ENCODE results near the gene KANK3. TPM values are rescaled to one million over a fixed set of nuclear protein-coding genes. Genes with fewer than 3 reads are reported as not detected.

The KANK3 gene
- total RNA-seq, 2 donors from 2014 or later = 12.8 to 18.4 TPM

DNA sequence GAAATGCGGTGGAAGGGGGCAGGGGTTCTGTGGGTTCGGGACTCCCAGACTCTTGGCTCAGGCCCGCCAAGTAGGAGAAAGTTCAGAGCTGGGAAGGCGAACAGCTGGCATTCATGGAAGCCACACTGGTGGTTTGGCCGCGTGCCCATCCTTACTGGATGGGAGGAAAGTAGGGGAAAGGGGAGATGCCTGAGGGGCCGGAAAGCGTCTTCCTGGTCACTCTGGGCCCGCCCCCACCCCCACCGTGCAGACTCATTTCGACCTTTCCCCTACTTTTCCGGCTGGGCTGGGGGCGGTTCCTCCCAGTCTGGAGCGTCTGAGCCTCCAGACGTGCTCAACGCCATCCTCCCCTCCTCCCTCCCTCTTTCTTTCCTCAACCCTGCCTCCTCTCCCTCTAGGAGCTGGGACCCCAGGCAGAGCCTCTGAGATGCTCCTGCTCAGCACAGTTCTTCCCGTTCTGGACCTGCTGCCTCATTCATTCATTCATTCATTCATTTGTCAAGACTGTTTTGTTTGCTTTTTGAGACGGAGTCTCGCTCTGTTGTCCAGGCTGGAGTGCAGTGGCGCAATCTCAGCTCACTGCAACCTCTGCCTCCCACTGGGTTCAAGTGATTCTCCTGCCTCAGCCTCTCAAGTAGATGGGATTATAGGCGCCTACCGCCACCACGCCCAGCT lies 24.4 kb upstream of the KANK3 start:
- peak; percentile 95 for DNase-seq (ENCODE audit: low spot score)
- H3K27ac ChIP-seq = peak overlapping the region; percentile 64 to 98
- H3K4me1 ChIP-seq = peaks cover 0 to 69% of the 10 kb centered on the region in 2 donors
- TF ChIP-seq, protein P1, sequence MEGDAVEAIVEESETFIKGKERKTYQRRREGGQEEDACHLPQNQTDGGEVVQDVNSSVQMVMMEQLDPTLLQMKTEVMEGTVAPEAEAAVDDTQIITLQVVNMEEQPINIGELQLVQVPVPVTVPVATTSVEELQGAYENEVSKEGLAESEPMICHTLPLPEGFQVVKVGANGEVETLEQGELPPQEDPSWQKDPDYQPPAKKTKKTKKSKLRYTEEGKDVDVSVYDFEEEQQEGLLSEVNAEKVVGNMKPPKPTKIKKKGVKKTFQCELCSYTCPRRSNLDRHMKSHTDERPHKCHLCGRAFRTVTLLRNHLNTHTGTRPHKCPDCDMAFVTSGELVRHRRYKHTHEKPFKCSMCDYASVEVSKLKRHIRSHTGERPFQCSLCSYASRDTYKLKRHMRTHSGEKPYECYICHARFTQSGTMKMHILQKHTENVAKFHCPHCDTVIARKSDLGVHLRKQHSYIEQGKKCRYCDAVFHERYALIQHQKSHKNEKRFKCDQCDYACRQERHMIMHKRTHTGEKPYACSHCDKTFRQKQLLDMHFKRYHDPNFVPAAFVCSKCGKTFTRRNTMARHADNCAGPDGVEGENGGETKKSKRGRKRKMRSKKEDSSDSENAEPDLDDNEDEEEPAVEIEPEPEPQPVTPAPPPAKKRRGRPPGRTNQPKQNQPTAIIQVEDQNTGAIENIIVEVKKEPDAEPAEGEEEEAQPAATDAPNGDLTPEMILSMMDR (IDR thresholded peaks at IDR 0.05) = no peak
- H3K4me3 ChIP-seq = peak overlapping the region; percentile 35 to 94
- H3K27me3 ChIP-seq = no peaks in the 10 kb centered on the region
- peaks cover 61% of the 10 kb centered on the region for H3K36me3 ChIP-seq
- no peaks in the 10 kb centered on the region for H3K9me3 ChIP-seq

DNA sequence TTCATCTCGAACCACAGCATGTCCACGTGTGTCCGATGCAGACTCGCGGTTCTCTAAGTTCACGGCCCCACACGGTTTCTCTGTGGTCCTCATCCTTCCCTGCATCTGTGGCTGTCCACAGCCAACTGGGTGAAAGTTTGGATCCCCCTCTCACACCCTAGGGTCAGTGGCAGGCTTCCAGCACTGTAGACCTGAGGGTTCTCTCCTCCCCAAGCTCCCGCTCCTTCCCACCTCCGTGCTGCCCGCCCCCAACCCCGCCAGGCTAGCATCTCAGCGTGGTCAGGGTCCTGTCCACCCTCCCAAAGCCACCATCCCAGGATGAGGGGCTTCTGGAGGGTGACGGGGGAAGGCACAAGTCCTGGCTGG lies 23.9 kb upstream of the KANK3 start:
- DNase-seq (ENCODE audit: low spot score) = no peak
- Histone ChIP-seq H3K27ac (peak overlapping the region; percentile 64 to 98), H3K4me3 (peak overlapping the region; percentile 35 to 94), H3K9me3 (no peaks in the 10 kb centered on the region), H3K27me3 (no peaks in the 10 kb centered on the region), H3K36me3 (peaks cover 56% of the 10 kb centered on the region), H3K4me1 (peaks cover 0 to 75% of the 10 kb centered on the region in 2 donors)
- TF ChIP-seq, protein P1 (IDR thresholded peaks at IDR 0.05) = no peak

DNA sequence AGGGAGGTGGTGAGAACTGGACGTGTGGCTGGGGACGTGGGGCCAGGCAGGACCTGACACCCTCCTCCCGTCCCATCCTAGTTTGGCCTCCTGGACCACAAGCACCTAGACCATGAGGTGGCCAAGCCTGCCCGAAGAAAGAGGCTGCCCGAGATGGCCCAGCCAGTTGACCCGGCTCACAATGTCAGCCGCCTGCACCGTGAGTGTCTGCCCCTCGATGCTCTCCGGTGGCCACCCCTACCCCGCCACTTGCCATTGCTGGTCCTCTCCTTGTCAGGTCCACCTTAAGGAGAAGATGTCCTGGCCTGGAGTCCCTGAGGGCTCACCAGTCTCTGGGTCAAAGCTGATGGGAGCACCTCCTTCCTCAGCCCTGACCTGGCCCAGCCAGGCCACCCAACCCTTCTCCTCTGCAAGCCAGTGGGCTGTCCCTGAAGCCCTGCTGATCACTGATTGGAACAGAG lies 23.1 kb upstream of the KANK3 start:
- Histone ChIP-seq H3K9me3 (no peaks in the 10 kb centered on the region), H3K4me1 (peaks cover 0 to 82% of the 10 kb centered on the region in 2 donors), H3K36me3 (peaks cover 48% of the 10 kb centered on the region), H3K4me3 (peak overlapping the region in 1 of 2 donors; percentile 94), H3K27ac (peak overlapping the region in 1 of 2 donors; percentile 98), H3K27me3 (no peaks in the 10 kb centered on the region)
- no peak for DNase-seq (ENCODE audit: low spot score)
- TF ChIP-seq, protein P1 (IDR thresholded peaks at IDR 0.05) = no peak

DNA sequence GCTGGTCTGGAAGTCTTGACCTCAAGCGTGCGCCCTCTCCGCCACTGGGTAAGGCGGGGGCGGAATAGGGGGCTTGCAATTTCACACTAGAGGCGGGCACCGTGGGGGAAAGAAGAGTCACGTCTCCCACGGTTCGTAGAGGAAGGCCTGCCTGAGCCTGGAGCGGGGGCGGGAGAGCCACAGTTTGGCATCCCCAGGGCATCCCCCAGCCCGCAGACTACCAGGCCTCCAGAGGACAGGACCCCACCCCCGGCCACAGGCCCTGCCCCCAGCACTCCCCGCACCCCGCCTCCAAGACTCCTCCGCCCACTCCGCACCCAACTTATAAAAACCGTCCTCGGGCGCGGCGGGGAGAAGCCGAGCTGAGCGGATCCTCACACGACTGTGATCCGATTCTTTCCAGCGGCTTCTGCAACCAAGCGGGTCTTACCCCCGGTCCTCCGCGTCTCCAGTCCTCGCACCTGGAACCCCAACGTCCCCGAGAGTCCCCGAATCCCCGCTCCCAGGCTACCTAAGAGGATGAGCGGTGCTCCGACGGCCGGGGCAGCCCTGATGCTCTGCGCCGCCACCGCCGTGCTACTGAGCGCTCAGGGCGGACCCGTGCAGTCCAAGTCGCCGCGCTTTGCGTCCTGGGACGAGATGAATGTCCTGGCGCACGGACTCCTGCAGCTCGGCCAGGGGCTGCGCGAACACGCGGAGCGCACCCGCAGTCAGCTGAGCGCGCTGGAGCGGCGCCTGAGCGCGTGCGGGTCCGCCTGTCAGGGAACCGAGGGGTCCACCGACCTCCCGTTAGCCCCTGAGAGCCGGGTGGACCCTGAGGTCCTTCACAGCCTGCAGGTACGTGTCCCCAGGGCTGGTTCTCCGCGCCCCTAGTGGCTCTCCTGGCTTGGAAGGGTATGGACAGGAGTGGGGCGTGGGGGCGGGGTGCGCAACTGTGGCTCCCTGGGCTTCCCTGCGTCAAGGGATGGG lies 21.0 kb upstream of the KANK3 start, which contains the start of gene ANGPTL4:
ANGPTL4 (plus strand) TSS at position 353 of the 969 bp plus-strand sequence; CDS start at position 520, 167 bp downstream.
- H3K4me3 ChIP-seq = peak within 1 kb of the TSS; percentile 73 to 94
- no peaks in the 10 kb centered on the region for H3K27me3 ChIP-seq
- peak; percentile 90 for DNase-seq (ENCODE audit: low spot score)
- no peaks in the 10 kb centered on the region for H3K9me3 ChIP-seq
- H3K36me3 ChIP-seq = peaks cover 27% of the 10 kb centered on the region
- H3K4me1 ChIP-seq = peaks cover 0 to 78% of the 10 kb centered on the region in 2 donors
- TF ChIP-seq, protein P1 (IDR thresholded peaks at IDR 0.05) = peak in 1 of 2 donors; percentile 15
- peak within 1 kb of the TSS; percentile 79 to 98 for H3K27ac ChIP-seq

DNA sequence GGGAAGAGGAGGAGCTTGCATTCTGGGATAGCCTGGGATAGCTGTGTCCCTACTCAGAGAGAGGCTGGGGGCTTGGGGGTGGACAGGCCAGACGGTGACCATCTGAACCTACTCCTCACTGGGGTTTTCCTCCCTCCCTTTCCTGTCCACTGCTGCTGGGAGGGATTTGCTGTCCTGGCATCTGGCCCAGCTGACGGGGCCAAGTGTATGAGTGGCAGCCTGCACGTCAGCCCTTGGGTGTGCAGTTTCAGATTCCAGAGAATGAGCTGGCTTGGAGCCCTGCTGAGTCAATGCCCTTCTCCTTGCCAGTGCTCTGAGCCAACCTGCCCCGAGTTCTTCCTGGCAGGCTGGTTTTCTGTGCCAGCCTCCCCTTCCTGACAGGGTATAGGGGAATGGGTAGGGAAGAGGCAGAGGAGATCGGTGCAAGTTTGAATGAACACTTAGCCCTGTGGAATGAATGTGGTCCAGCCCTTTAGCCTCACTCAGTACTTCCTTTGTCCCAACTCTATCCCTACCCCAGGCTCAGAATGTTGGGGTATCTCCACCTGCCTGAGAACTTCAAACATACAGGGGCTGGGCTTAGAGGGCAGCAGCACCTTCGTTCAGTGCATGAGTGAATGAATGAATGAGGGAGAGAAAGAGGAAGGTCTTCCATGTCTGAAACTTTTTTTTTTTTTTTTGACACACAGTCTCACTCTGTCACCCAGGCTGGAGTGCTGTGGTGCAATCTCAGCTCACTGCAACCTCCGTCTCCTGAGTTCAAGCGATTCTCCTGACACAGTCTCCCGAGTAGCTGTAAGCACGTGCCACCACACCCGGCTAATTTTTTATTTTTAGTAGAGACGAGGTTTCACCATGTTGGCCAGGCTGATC lies 19.1 kb upstream of the KANK3 start:
- H3K27me3 ChIP-seq = no peaks in the 10 kb centered on the region
- H3K9me3 ChIP-seq = no peaks in the 10 kb centered on the region
- TF ChIP-seq, protein P1 (IDR thresholded peaks at IDR 0.05) = no peak
- H3K4me1 ChIP-seq = peaks cover 0 to 59% of the 10 kb centered on the region in 2 donors
- peak overlapping the region in 1 of 2 donors; percentile 9 for H3K4me3 ChIP-seq
- DNase-seq (ENCODE audit: low spot score) = peak; percentile 98
- H3K36me3 ChIP-seq = peaks cover 14% of the 10 kb centered on the region
- H3K27ac ChIP-seq = peak overlapping the region; percentile 79 to 98
